Sigmoid colon (tissue), 7 donors: ENCODE results near the gene PAX3. TPM values are rescaled to one million over a fixed set of nuclear protein-coding genes. Genes with fewer than 3 reads are reported as not detected.

Source experiments
- DNase-seq: peaks from one replicate; pipeline ENCODE4 v3.0.0-alpha.2; 2019
- H3K27ac ChIP-seq, 4 donors: fragments of 200-600 bp; sonication (generic); one replicate each; pipeline ENCODE4 v1.5.1; 2016 to 2019; ENCODE audit warnings: mild to moderate bottlenecking in 1 of 4
- H3K27me3 ChIP-seq, 3 donors: fragments of 200-600 bp; sonication (generic); one replicate each; pipeline ENCODE4 v1.5.1; 2019; ENCODE audit warnings: mild to moderate bottlenecking in 1 of 3
- H3K36me3 ChIP-seq, 4 donors: fragments of 200-600 bp; sonication (generic); one replicate each; pipeline ENCODE4 v1.5.1; 2016 to 2019
- H3K4me1 ChIP-seq, 4 donors: fragments of 200-600 bp; sonication (generic); one replicate each; pipeline ENCODE4 v1.5.1; 2017 to 2019
- H3K4me3 ChIP-seq, 4 donors: fragments of 200-600 bp; sonication (generic); one replicate each; pipeline ENCODE4 v1.5.1; 2017 to 2019; ENCODE audit warnings: mild to moderate bottlenecking in 2 of 4, moderate library complexity in 1 of 4
- H3K9me3 ChIP-seq, 4 donors: fragments of 200-600 bp in 3 of 4; sonication (generic) in 3 of 4; one replicate each; pipeline versions ENCODE4 v1.5.1 to v1.6.1; 2013 to 2019
- EP300 ChIP-seq, 4 donors: sonication (generic); formaldehyde crosslinking; IDR thresholded peaks; one replicate each; pipeline ENCODE4 v1.6.1; 2017; ENCODE audit warnings: antibody characterized with exemption in 4 of 4
- POLR2A ChIP-seq, 2 donors: fragments of 450-650 bp; IDR thresholded peaks; one replicate each; pipeline ENCODE4 v1.6.1; 2016; ENCODE audit warnings: antibody characterized with exemption in 2 of 2, mild to moderate bottlenecking in 2 of 2, moderate library complexity in 2 of 2
- POLR2AphosphoS5 ChIP-seq, 4 donors: sonication (generic); formaldehyde crosslinking; IDR thresholded peaks; one replicate each; pipeline ENCODE4 v1.6.1; 2017; ENCODE audit warnings: antibody characterized with exemption in 4 of 4
- WGBS, 2 donors: extraction: QIAGEN DNeasy Blood & Tissue Kit; methylation state at CpG; one replicate each; pipeline ENCODE4 v1.1.7; 2013; 5-methylcytosine and 5-hydroxymethylcytosine counted together
- intact Hi-C: fragments of 100-400 bp; cut with DNase I; formaldehyde crosslinking; loops from one replicate; pipeline ENCODE4 v1.15.1; 2023
- polyA plus RNA-seq, 3 donors: library from polyadenylated mRNA; stranded (reverse); fragments of 200-250 nt; gene quantifications; one replicate each; pipeline ENCODE4 v1.2.3, GENCODE V29; 2013
- total RNA-seq, 4 donors: library from RNA; depleted of rRNA; stranded (reverse); fragments of >200 nt; gene quantifications; one replicate each; pipeline ENCODE4 v1.1.0, GENCODE V29; 2016
- TF ChIP-seq, protein P1 (sequence below), 4 experiments: fragments of 450-650 bp in 3 of 4; fragments of 200-600 bp in 1 of 4; IDR thresholded peaks; one replicate each; pipeline ENCODE4 v1.5.1; 2016 to 2019; ENCODE audit warnings: antibody characterized with exemption in 4 of 4, mild to moderate bottlenecking in 3 of 4, moderate library complexity in 2 of 4
- donor health status: healthy with polysubstance abuse.
- donor health status: Bipolar disorder and iron deficiency.
- donor health status: healthy.

The PAX3 gene
- total and polyA plus RNA-seq, 7 donors, result not detected

DNA sequence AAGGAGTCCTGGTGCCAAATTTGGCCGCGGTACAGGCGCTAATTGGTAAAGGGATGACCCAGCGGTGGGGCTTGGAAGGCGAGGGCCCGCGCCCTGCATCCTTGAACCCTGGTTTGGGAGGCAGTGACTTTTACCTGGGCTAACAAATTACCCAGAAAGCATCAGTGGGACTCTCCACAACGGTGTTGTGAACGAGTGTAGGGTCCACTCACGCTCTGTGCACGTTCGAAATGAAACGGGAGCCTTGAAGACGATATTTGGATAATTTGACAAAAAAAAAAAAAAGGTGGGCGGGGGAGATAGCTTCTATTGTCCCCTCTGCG is 3.0 kb upstream of the PAX3 start:
- Histone ChIP-seq H3K36me3 (no peaks in the 10 kb centered on the region), H3K9me3 (no peaks in the 10 kb centered on the region), H3K4me3 (no peak overlapping the region), H3K27me3 (peaks cover 94 to 100% (median 100%) of the 10 kb centered on the region in 3 donors), H3K27ac (no peak overlapping the region), H3K4me1 (peaks cover 0 to 79% (median 45%) of the 10 kb centered on the region in 4 donors)
- 6 to 11% methylated on average over 16 of the region's 16 CpGs for WGBS, 2 donors
- TF ChIP-seq, protein P1, sequence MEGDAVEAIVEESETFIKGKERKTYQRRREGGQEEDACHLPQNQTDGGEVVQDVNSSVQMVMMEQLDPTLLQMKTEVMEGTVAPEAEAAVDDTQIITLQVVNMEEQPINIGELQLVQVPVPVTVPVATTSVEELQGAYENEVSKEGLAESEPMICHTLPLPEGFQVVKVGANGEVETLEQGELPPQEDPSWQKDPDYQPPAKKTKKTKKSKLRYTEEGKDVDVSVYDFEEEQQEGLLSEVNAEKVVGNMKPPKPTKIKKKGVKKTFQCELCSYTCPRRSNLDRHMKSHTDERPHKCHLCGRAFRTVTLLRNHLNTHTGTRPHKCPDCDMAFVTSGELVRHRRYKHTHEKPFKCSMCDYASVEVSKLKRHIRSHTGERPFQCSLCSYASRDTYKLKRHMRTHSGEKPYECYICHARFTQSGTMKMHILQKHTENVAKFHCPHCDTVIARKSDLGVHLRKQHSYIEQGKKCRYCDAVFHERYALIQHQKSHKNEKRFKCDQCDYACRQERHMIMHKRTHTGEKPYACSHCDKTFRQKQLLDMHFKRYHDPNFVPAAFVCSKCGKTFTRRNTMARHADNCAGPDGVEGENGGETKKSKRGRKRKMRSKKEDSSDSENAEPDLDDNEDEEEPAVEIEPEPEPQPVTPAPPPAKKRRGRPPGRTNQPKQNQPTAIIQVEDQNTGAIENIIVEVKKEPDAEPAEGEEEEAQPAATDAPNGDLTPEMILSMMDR (IDR thresholded peaks at IDR 0.05), result no peak
- TF ChIP-seq POLR2AphosphoS5 (IDR thresholded peaks at IDR 0.05) (no peak), POLR2A (IDR thresholded peaks at IDR 0.05) (no peak), EP300 (IDR thresholded peaks at IDR 0.05) (no peak)
- DNase-seq, result no peak
- intact Hi-C loops, result no loop called here

DNA sequence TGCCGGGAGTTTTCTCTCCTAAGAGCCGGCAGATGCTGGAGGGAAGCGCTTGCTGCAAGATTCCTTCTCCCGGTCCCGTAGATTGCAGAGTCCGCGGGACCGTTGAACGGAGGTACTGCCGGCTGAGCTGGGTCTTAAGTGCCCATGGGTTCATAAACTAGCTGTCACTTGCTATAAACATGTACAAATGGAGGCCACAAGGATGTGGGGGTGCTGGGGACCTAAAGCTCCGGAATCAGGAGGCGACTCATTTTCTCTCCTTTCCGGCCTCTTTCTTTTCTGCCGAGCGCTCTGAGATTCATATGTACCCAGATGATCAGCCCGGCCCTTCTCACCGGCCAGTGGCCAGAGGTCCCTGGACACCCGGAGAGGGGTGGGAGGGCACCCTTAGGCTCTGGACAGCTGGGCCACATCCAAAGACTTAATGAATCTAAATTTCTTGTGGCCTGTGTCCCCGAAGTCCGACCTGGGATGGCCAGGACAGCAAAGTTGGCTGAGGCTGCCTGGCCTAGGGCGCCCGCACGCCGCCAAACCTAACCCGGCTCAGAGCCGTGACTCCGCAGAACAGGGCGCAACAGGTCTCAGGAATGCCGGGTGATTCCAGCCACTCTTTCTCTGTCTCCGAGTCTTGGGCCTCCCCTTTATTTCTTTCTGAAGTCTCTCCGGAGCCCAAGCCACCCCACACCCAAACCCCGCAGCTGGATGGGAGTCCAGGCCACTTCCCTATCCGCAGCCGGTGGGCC is 2.4 kb upstream of the PAX3 start:
- H3K27me3 ChIP-seq, result peaks cover 94 to 100% (median 100%) of the 10 kb centered on the region in 3 donors
- no peaks in the 10 kb centered on the region for H3K9me3 ChIP-seq
- DNase-seq, result no peak
- no peak overlapping the region for H3K27ac ChIP-seq
- H3K36me3 ChIP-seq, result no peaks in the 10 kb centered on the region
- 5 to 8% methylated on average over 34 of the region's 34 CpGs for WGBS, 2 donors
- H3K4me1 ChIP-seq, result peaks cover 0 to 79% (median 41%) of the 10 kb centered on the region in 4 donors
- TF ChIP-seq POLR2AphosphoS5 (IDR thresholded peaks at IDR 0.05), result no peak
- TF ChIP-seq POLR2A (IDR thresholded peaks at IDR 0.05), result no peak
- TF ChIP-seq, protein P1 (IDR thresholded peaks at IDR 0.05), result no peak
- no peak for TF ChIP-seq EP300 (IDR thresholded peaks at IDR 0.05)
- intact Hi-C loops, result no loop called here
- no peak overlapping the region for H3K4me3 ChIP-seq

DNA sequence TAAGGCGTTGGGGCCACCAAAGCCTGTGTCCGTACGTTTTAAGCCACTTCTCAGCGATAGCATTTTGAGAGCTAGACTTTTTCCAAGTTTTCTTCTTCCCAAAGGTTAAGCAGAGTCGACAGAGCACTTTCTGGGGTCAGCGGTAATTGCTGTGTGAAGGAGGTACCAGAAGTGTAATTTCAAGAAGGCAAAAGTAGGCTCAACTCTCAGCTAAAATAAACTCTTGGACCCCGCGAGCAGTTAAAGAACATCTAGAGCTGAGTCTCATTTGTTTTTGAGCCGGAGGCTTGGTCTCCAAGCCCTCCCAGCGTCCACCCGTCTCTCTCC is 1.9 kb upstream of the PAX3 start:
- 7 to 11% methylated on average over 11 of the region's 11 CpGs for WGBS, 2 donors
- intact Hi-C loops, result no loop called here
- Histone ChIP-seq H3K9me3 (no peaks in the 10 kb centered on the region), H3K27me3 (peaks cover 96 to 100% (median 100%) of the 10 kb centered on the region in 3 donors), H3K36me3 (no peaks in the 10 kb centered on the region), H3K27ac (no peak overlapping the region), H3K4me3 (no peak overlapping the region), H3K4me1 (peaks cover 0 to 78% (median 42%) of the 10 kb centered on the region in 4 donors)
- no peak for TF ChIP-seq POLR2A (IDR thresholded peaks at IDR 0.05)
- no peak for TF ChIP-seq POLR2AphosphoS5 (IDR thresholded peaks at IDR 0.05)
- TF ChIP-seq EP300 (IDR thresholded peaks at IDR 0.05), result no peak
- TF ChIP-seq, protein P1 (IDR thresholded peaks at IDR 0.05), result no peak
- DNase-seq, result no peak

DNA sequence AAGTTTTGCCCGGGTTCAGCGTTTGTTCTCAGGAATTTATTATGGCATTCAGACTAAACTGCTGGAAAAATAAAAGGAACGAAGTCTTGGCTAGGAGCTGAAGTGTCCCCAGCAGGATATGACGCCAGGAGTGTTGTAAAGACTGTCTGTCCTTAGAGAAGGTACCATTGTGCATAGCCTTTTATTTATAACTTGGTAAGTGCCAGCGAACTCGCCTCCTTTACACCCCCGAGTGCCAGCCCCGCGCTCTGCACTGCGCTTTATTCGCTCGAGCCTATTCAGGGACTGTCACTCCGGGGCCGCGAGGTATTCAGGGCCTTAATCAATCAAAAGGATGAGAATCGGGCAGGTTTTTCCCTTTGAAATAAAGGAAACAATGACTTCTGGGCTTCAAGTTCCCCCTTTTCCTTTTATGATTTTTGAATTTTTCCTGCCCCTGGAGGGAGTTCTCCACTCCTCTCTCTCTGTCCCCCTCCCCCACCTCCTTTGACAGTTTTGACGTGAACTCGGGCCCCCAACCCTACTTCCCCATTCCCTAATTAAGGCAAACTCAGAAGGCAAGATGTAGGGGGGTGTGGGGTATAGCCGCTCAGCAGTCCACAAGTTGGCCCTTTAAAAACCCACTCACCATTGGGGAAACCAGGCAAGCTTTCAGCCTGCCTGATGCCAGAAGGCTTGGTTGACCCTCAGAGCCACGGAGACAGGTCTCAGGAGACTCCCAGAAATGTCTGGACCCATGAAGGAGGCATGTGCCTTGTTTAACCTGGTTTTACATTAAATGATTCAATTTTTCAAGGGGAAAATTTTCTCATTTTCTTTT is 1.3 kb upstream of the PAX3 start:
- intact Hi-C loops, result no loop called here
- H3K9me3 ChIP-seq, result no peaks in the 10 kb centered on the region
- H3K27ac ChIP-seq, result no peak overlapping the region
- peaks cover 0 to 78% (median 42%) of the 10 kb centered on the region in 4 donors for H3K4me1 ChIP-seq
- peaks cover 98 to 100% (median 100%) of the 10 kb centered on the region in 3 donors for H3K27me3 ChIP-seq
- TF ChIP-seq POLR2A (IDR thresholded peaks at IDR 0.05) (no peak), EP300 (IDR thresholded peaks at IDR 0.05) (no peak), POLR2AphosphoS5 (IDR thresholded peaks at IDR 0.05) (no peak)
- TF ChIP-seq, protein P1 (IDR thresholded peaks at IDR 0.05), result no peak
- 7 to 12% methylated on average over 20 of the region's 20 CpGs for WGBS, 2 donors
- DNase-seq, result no peak
- H3K4me3 ChIP-seq, result no peak overlapping the region
- no peaks in the 10 kb centered on the region for H3K36me3 ChIP-seq
